AG09319 (cell line): Measurements from ENCODE around the gene SMIM14.
"Not testable (repeated sequence)": the region's sequence is repeated elsewhere in the genome, so short reads cannot be mapped to it uniquely, and the experiment has no call there.

Source experiments
- DNase-seq: peaks from one replicate; pipeline ENCODE4 v3.0.0-alpha.2; 2010; ENCODE audit warnings: low read depth; ENCODE audit errors: extremely low read depth
- CTCF ChIP-seq: IDR thresholded peaks from 2 replicates; pipeline ENCODE4 v1.5.1; 2011; ENCODE audit warnings: low read depth, mild to moderate bottlenecking, inconsistent platforms, low read length, moderate library complexity

Gene SMIM14

DNA sequence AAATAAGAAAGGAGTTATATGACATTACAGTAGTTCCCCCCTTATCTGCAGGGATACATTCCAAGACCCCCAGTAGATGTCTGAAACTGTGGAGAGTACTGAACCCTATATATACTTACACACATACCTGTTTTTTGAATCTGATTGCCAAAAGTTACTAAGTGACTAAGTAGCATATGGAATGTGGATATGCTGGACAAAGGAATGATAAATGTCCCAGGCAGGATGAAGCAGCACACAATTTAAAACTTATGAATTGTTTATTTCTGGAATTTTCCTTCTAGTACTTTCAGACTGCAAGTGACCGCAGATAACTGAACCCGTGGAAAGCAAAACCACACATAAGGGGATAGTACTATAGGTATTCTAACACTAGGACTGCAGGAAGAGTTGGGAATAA lies 134.1 kb downstream of the SMIM14 start:
- TF ChIP-seq CTCF = no peak
- no peak for DNase-seq

- not testable (repeated sequence) for DNase-seq
Measured at GRCh38 chr4:39502664-39503035, 136.0 kb downstream of the SMIM14 start.

DNA sequence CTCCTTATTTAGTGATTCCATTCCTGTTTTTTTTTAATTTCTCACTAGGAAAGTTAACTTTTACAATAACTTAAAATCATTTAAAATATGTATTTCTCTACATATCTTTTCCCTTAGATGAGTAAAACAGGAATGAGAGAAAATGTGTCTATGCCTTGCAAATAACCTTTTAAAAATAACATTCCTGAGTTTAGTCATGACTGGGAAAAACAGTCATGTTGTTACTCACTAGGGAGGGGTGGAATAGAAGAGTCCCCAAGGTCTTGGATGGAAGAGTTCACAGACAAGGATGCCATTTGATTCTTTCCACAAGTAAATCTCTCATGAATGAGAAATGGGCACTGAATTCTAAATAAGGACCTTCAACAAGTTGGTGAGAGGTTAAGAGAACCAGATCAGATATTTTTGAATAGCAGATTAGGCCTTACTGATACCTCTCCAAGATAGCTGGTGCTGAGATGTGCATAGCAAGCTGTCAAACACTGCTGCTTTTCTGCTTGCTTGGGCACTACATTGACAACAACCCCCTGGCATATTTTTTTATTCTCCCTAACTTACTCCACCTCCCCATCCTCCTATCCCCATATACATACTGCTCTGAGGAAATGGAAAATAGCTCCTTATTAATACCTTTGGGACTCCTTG lies 136.5 kb downstream of the SMIM14 start:
- TF ChIP-seq CTCF = no peak
- DNase-seq = peak; percentile 45

GRCh38 chr4:39498727-39499020 lies 140.0 kb downstream of the SMIM14 start:
- DNase-seq = no peak
- TF ChIP-seq CTCF = no peak

GRCh38 chr4:39497909-39498726 lies 140.5 kb downstream of the SMIM14 start:
- TF ChIP-seq CTCF = no peak
- DNase-seq = no peak
